WTC11 (cell line): ENCODE measurements around the gene TCEANC.

Experiments used
- CREB1 ChIP-seq: sonication (generic); formaldehyde crosslinking; IDR thresholded peaks from 2 replicates; pipeline ENCODE4 v1.8.0; 2023; ENCODE audit warnings: mild to moderate bottlenecking, missing genetic modification reagents
- ESRRA ChIP-seq: sonication (generic); formaldehyde crosslinking; IDR thresholded peaks from 2 replicates; pipeline ENCODE4 v1.8.1; 2022; ENCODE audit warnings: mild to moderate bottlenecking, missing genetic modification reagents, borderline replicate concordance
- FOXJ3 ChIP-seq: sonication (generic); formaldehyde crosslinking; IDR thresholded peaks from 2 replicates; pipeline ENCODE4 v1.9.0; 2021; ENCODE audit warnings: missing genetic modification reagents, mild to moderate bottlenecking, borderline replicate concordance
- NR1H2 ChIP-seq: sonication (generic); formaldehyde crosslinking; IDR thresholded peaks from 2 replicates; pipeline ENCODE4 v1.9.0; 2021; ENCODE audit warnings: mild to moderate bottlenecking, moderate library complexity, missing genetic modification reagents
- TF ChIP-seq, protein P1 (sequence below): fragments of 200-600 bp; IDR thresholded peaks from 2 replicates; pipeline ENCODE4 v1.8.0; 2022; ENCODE audit warnings: antibody characterized with exemption
- TF ChIP-seq, protein P2 (sequence below): sonication (generic); formaldehyde crosslinking; IDR thresholded peaks from 2 replicates; pipeline ENCODE4 v1.8.1; 2022; ENCODE audit warnings: mild to moderate bottlenecking, moderate library complexity, missing genetic modification reagents

DNA sequence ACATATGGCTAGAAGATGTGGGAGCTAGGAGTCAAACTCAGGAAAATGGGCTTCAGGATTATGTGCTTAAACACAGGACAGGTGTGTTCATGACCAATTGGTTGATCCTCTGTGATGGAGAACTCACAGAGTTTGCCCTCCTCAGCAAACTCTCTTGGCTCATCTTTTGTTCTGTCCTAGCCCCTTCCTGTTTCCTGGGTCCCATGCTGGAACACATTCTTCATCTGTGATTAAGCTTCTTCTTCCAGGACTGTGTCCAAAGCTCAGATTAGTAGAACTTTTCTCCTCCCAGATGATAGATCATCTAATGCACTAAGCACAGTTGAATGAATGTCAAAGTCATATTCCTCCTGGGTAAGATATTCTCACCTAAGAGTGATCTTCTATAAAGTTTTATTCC, 38.8 kb upstream of the TCEANC start:
- TF ChIP-seq FOXJ3, result no peak
- TF ChIP-seq NR1H2 (CRISPR knock-in tag), result no peak
- TF ChIP-seq, protein P1, sequence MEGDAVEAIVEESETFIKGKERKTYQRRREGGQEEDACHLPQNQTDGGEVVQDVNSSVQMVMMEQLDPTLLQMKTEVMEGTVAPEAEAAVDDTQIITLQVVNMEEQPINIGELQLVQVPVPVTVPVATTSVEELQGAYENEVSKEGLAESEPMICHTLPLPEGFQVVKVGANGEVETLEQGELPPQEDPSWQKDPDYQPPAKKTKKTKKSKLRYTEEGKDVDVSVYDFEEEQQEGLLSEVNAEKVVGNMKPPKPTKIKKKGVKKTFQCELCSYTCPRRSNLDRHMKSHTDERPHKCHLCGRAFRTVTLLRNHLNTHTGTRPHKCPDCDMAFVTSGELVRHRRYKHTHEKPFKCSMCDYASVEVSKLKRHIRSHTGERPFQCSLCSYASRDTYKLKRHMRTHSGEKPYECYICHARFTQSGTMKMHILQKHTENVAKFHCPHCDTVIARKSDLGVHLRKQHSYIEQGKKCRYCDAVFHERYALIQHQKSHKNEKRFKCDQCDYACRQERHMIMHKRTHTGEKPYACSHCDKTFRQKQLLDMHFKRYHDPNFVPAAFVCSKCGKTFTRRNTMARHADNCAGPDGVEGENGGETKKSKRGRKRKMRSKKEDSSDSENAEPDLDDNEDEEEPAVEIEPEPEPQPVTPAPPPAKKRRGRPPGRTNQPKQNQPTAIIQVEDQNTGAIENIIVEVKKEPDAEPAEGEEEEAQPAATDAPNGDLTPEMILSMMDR, result no peak
- TF ChIP-seq, protein P2, sequence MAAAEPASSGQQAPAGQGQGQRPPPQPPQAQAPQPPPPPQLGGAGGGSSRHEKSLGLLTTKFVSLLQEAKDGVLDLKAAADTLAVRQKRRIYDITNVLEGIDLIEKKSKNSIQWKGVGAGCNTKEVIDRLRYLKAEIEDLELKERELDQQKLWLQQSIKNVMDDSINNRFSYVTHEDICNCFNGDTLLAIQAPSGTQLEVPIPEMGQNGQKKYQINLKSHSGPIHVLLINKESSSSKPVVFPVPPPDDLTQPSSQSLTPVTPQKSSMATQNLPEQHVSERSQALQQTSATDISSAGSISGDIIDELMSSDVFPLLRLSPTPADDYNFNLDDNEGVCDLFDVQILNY (CRISPR knock-in tag), result no peak
- no peak for TF ChIP-seq CREB1 (CRISPR knock-in tag)
- TF ChIP-seq ESRRA (CRISPR knock-in tag), result no peak
